Mucosa of descending colon (tissue), 3 donors: ENCODE measurements around the gene ELMO1. TPM values are rescaled to one million over a fixed set of nuclear protein-coding genes. Genes with fewer than 3 reads are reported as not detected.

ENCODE experiments used
- ATAC-seq: fragments of 200-7000 bp; cut with Tn5 transposase; one replicate; pipeline ENCODE4 v1.9.1; 2020; ENCODE audit warnings: mild to moderate bottlenecking, moderate library complexity
- DNase-seq, 3 donors: peaks; one replicate each; pipeline ENCODE4 v3.0.0-alpha.2; 2020
- H3K36me3 ChIP-seq: fragments of 200-600 bp; one replicate; pipeline ENCODE4 v1.8.0; 2021; ENCODE audit warnings: low read depth, mild to moderate bottlenecking
- H3K4me1 ChIP-seq: fragments of 200-600 bp; one replicate; pipeline ENCODE4 v1.8.0; 2021; ENCODE audit warnings: low read depth, mild to moderate bottlenecking
- H3K4me3 ChIP-seq: fragments of 200-600 bp; one replicate; pipeline ENCODE4 v1.8.0; 2021; ENCODE audit warnings: mild to moderate bottlenecking
- H3K9me3 ChIP-seq: fragments of 200-600 bp; one replicate; pipeline ENCODE4 v1.8.0; 2021; ENCODE audit warnings: mild to moderate bottlenecking
- CTCF ChIP-seq: fragments of 200-600 bp; IDR thresholded peaks from one replicate; pipeline ENCODE4 v1.8.0; 2022; ENCODE audit warnings: antibody characterized with exemption, mild to moderate bottlenecking
- intact Hi-C, 2 donors: fragments of 100-400 bp; cut with DNase I in 1 of 2; cut with micrococcal nuclease in 1 of 2; formaldehyde crosslinking; loops; one replicate each; pipeline versions ENCODE4 v1.11.0 to v1.11.1; 2022; cut with DNase I, micrococcal nuclease
- total RNA-seq, 3 donors: library from RNA; stranded (reverse); fragmentation: NEBNext Ultra II Directional in 2 of 3; extraction: Animal tissue kit (Norgen Biotek cat#: 25700) in 2 of 3; gene quantifications; one replicate each; pipeline versions ENCODE4 v1.2.1 to v1.2.4, GENCODE V29; 2021 to 2023
- donor health status: DM: no; HTN: no; CAD: no; lungs with moderate emphysema.
- donor health status: DM: no; HTN: no; CAD: no.
- donor health status: DM: no; HTN: yes; CAD: no.

The ELMO1 gene
- total RNA-seq, 3 donors from 2014 or later: 9.7 to 27.2 (median 18.2) TPM

- ATAC-seq: no peak
- intact Hi-C loops: no loop called here
- Histone ChIP-seq H3K4me3 (no peak overlapping the region), H3K4me1 (no peaks in the 10 kb centered on the region), H3K9me3 (no peaks in the 10 kb centered on the region), H3K36me3 (no peaks in the 10 kb centered on the region)
- no peak for TF ChIP-seq CTCF
- DNase-seq: no peak
These were observed 331.4 kb downstream of the ELMO1 start for GRCh38 chr7:37117292-37117691.

GRCh38 chr7:37116093-37116701, 332.5 kb downstream of the ELMO1 start:
- no peak for TF ChIP-seq CTCF
- no peak for ATAC-seq
- intact Hi-C loops: no loop called here

GRCh38 chr7:37113661-37114355, 334.9 kb downstream of the ELMO1 start:
- H3K4me3 ChIP-seq: no peak overlapping the region
- intact Hi-C loops: no loop called here
- DNase-seq (no peak), ATAC-seq (no peak)
- no peaks in the 10 kb centered on the region for H3K9me3 ChIP-seq
- no peaks in the 10 kb centered on the region for H3K4me1 ChIP-seq
- H3K36me3 ChIP-seq: no peaks in the 10 kb centered on the region
- TF ChIP-seq CTCF: no peak

More at GRCh38 chr7:37116093-37116701, 332.5 kb downstream of the ELMO1 start:
- H3K36me3 ChIP-seq: no peaks in the 10 kb centered on the region
- H3K4me3 ChIP-seq: no peak overlapping the region
- DNase-seq: no peak
- no peaks in the 10 kb centered on the region for H3K4me1 ChIP-seq
- H3K9me3 ChIP-seq: no peaks in the 10 kb centered on the region

- no peak for ATAC-seq
- no peaks in the 10 kb centered on the region for H3K9me3 ChIP-seq
- DNase-seq: no peak
- intact Hi-C loops: no loop called here
- no peaks in the 10 kb centered on the region for H3K4me1 ChIP-seq
- no peak for TF ChIP-seq CTCF
- H3K4me3 ChIP-seq: no peak overlapping the region
- H3K36me3 ChIP-seq: no peaks in the 10 kb centered on the region
These were observed 335.8 kb downstream of the ELMO1 start for GRCh38 chr7:37112876-37113275.

GRCh38 chr7:37112218-37112617, 336.4 kb downstream of the ELMO1 start:
- Histone ChIP-seq H3K36me3 (no peaks in the 10 kb centered on the region), H3K4me1 (no peaks in the 10 kb centered on the region), H3K4me3 (no peak overlapping the region), H3K9me3 (no peaks in the 10 kb centered on the region)
- no peak for DNase-seq
- TF ChIP-seq CTCF: no peak
- intact Hi-C loops: no loop called here
- no peak for ATAC-seq
